HL-60 (cell line): ENCODE measurements around the gene INTS1.

Source experiments
- DNase-seq, 2 experiments: peaks; one replicate each; pipeline ENCODE4 v3.0.0-alpha.2; 2010 to 2020; ENCODE audit warnings: low read depth in 1 of 2, low spot score in 1 of 2
- H3K27ac ChIP-seq: fragments of 250-450 bp; sonication (Bioruptor Pico); replicated peaks from 2 replicates; pipeline ENCODE4 v1.5.1; 2020; ENCODE audit warnings: mild to moderate bottlenecking, moderate library complexity
- H3K27me3 ChIP-seq: fragments of 250-450 bp; sonication (Bioruptor Pico); 2 replicates; pipeline ENCODE4 v1.5.1; 2021; ENCODE audit warnings: mild to moderate bottlenecking, moderate library complexity; ENCODE audit not compliant: insufficient read depth, poor library complexity, severe bottlenecking
- H3K4me3 ChIP-seq: replicated peaks from 2 replicates; pipeline ENCODE4 v1.5.1; 2011; ENCODE audit warnings: mild to moderate bottlenecking, control low read depth, low read length; ENCODE audit not compliant: insufficient read depth
- GABPA ChIP-seq: IDR thresholded peaks from 2 replicates; pipeline ENCODE4 v1.6.1; 2012; ENCODE audit warnings: low read depth
- POLR2AphosphoS5 ChIP-seq: IDR thresholded peaks from 2 replicates; pipeline ENCODE4 v1.6.1; 2012; ENCODE audit warnings: low read depth
- SPI1 ChIP-seq: IDR thresholded peaks from 2 replicates; pipeline ENCODE4 v1.6.1; 2012; ENCODE audit warnings: low read depth, mild to moderate bottlenecking, borderline replicate concordance
- TF ChIP-seq, protein P1 (sequence below): IDR thresholded peaks from one replicate; pipeline ENCODE4 v1.5.1; 2011; ENCODE audit warnings: low read length, control low read depth, inconsistent platforms; ENCODE audit not compliant: insufficient read depth
- TF ChIP-seq, protein P2 (sequence below): IDR thresholded peaks from 2 replicates; pipeline ENCODE4 v1.6.1; 2012; ENCODE audit warnings: low read depth; ENCODE audit not compliant: insufficient replicate concordance

INTS1 gene

DNA sequence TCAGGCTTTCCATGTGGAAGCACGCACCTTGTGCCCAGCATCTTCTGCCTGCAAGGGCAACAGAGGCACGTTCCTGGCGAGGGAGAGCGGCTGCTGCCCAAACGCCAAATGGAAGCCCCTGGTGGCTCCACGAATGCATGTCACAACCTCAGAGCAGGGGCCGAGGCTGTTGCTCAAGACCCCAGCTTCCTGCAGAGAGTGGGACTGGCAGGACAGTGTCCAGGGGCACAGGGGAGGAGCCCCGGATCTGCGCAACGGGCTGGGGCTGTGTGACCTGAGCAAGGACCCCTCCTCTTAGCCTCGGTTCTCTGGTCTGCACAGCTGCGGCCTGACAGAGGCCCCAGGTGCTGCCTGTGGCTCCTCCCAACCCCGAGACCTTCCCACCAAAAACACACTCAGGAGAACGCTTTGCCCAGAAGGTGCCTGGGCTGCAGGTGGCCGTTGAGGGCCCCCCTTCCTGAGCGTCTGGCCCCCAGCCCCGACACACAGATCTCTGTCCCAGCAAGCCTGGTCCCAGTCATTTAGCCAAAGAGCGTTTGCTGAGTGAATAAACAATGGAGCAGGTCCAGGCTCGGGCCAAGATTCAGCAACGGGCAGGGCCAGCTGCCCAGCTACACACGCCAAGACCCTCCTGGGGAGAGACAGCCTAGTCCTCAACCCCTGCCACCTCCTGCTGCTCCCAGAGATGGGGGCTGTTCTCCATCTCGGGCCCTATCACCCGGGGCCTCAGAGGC lies 46.1 kb downstream of the INTS1 start:
- H3K27ac ChIP-seq: peak overlapping the region; percentile 66
- TF ChIP-seq, protein P1, sequence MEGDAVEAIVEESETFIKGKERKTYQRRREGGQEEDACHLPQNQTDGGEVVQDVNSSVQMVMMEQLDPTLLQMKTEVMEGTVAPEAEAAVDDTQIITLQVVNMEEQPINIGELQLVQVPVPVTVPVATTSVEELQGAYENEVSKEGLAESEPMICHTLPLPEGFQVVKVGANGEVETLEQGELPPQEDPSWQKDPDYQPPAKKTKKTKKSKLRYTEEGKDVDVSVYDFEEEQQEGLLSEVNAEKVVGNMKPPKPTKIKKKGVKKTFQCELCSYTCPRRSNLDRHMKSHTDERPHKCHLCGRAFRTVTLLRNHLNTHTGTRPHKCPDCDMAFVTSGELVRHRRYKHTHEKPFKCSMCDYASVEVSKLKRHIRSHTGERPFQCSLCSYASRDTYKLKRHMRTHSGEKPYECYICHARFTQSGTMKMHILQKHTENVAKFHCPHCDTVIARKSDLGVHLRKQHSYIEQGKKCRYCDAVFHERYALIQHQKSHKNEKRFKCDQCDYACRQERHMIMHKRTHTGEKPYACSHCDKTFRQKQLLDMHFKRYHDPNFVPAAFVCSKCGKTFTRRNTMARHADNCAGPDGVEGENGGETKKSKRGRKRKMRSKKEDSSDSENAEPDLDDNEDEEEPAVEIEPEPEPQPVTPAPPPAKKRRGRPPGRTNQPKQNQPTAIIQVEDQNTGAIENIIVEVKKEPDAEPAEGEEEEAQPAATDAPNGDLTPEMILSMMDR: no peak
- TF ChIP-seq, protein P2, sequence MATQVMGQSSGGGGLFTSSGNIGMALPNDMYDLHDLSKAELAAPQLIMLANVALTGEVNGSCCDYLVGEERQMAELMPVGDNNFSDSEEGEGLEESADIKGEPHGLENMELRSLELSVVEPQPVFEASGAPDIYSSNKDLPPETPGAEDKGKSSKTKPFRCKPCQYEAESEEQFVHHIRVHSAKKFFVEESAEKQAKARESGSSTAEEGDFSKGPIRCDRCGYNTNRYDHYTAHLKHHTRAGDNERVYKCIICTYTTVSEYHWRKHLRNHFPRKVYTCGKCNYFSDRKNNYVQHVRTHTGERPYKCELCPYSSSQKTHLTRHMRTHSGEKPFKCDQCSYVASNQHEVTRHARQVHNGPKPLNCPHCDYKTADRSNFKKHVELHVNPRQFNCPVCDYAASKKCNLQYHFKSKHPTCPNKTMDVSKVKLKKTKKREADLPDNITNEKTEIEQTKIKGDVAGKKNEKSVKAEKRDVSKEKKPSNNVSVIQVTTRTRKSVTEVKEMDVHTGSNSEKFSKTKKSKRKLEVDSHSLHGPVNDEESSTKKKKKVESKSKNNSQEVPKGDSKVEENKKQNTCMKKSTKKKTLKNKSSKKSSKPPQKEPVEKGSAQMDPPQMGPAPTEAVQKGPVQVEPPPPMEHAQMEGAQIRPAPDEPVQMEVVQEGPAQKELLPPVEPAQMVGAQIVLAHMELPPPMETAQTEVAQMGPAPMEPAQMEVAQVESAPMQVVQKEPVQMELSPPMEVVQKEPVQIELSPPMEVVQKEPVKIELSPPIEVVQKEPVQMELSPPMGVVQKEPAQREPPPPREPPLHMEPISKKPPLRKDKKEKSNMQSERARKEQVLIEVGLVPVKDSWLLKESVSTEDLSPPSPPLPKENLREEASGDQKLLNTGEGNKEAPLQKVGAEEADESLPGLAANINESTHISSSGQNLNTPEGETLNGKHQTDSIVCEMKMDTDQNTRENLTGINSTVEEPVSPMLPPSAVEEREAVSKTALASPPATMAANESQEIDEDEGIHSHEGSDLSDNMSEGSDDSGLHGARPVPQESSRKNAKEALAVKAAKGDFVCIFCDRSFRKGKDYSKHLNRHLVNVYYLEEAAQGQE: no peak
- TF ChIP-seq SPI1 (no peak), POLR2AphosphoS5 (no peak), GABPA (no peak)
- H3K4me3 ChIP-seq: peak overlapping the region; percentile 90
- H3K27me3 ChIP-seq: no peaks in the 10 kb centered on the region
- peak in 1 of 2 experiments; percentile 55 for DNase-seq

DNA sequence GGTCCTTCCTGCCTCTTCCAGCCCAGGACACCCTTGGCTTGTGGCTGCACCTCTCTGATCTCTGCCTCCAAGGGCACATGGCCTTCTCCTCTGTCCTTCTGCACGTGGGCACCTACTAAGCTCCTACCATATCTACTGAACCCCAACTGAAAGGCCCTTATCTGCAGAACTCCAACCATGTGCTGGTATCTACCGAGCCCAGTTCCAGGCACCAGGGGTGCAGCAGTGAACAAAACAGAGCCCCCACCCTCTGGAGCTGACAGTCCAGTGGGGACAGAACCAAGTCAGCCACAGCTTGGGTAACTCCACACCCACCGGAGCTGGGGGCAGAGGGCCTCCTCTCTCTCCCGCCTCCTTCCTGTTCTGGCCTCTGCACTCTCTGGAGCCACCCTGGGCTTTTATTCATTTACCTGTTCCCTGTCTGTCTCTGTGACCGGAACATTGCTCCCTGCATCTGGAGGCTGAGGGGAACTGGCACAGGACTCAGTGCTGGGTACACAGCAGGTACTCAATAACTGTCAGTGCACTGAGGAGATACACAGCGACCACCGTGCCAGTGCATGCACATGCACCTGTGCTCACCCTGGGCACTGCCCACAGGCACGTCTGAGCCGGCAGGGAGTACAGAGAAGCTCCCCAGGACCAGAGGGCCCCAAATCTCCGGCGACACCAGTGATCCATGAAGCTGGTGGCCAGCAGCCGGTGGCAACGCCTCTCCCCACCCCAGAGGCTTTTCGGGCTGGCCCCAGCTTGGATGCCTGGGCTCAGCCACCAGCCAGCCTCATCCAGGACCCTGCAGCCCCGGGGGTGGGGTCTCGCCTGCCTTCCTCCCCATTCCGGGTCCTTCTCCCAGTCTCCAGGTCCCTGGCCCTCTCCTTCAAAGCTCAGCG lies 46.9 kb downstream of the INTS1 start:
- Histone ChIP-seq H3K4me3 (peak overlapping the region; percentile 90), H3K27ac (peak overlapping the region; percentile 66), H3K27me3 (no peaks in the 10 kb centered on the region)
- DNase-seq: peak in 1 of 2 experiments; percentile 62
- TF ChIP-seq POLR2AphosphoS5 (no peak), SPI1 (no peak; the same call in 1 of the 2 replicates), GABPA (no peak)
- TF ChIP-seq, protein P1: no peak
- TF ChIP-seq, protein P2: no peak

DNA sequence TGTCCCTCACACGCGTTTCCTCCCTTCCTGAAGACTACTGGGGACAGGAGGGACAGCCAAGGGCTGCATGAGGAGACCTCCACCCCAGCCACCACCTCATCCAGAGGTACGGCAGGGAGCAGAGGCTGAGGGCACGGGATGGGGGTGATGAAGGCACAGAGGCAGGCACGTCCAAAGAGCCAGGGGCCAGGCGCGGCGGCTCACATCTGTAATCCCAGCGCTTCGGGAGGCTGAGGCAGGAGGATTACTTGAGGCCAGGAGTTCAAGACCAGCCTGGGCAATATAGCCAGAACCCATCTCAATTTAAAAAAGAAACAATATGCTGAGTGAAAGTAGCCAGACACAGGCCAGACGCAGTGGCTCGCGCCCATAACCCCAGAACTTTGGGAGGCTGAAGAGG lies 48.2 kb downstream of the INTS1 start:
- peak overlapping the region; percentile 31; the same call in 1 of the 2 replicates for H3K27ac ChIP-seq

More for the DNA sequence above, 48.2 kb downstream of the INTS1 start:
- no peak for DNase-seq
- TF ChIP-seq, protein P1: no peak
- no peak for TF ChIP-seq POLR2AphosphoS5
- TF ChIP-seq GABPA: no peak
- TF ChIP-seq, protein P2: no peak
- TF ChIP-seq SPI1: no peak
- no peaks in the 10 kb centered on the region for H3K27me3 ChIP-seq
- no peak overlapping the region for H3K4me3 ChIP-seq
